Neural progenitor cell (in vitro differentiated cells): Measurements from ENCODE around the gene TIMP4.

Experiments used
- EZH2 ChIP-seq: fragments of 200-600 bp; sonication (generic); IDR thresholded peaks from 2 replicates; pipeline ENCODE4 v1.6.1; 2017; ENCODE audit warnings: antibody characterized with exemption, mild to moderate bottlenecking, moderate library complexity
- EZH2phosphoT487 ChIP-seq: fragments of 200-600 bp; sonication (generic); IDR thresholded peaks from 2 replicates; pipeline ENCODE4 v1.6.1; 2017; ENCODE audit warnings: antibody characterized with exemption
- TF ChIP-seq, protein P1 (sequence below): fragments of 200-600 bp; sonication (generic); IDR thresholded peaks from 2 replicates; pipeline ENCODE4 v1.5.1; 2017; ENCODE audit warnings: antibody characterized with exemption, mild to moderate bottlenecking

DNA sequence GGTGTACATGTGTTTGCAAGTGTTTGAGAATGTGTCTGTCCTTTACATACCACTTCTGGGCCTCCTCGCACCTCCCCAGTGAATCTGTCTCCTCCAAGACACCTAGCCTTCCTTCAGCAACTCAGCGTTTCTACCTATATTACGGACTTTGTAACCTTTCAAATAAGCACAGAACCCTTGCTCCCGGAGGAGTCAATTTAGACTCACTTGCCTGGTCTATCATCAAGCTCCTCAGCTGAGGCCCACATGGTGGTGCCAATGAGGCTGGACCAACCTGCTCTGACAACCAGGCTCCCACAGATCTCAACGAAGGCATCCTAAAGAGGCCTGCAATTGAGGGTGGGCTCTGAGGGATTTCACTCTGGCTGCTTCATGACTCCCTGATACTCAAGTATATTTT lies 32.8 kb upstream of the TIMP4 start:
- TF ChIP-seq EZH2 (no peak), EZH2phosphoT487 (no peak)
- TF ChIP-seq, protein P1, sequence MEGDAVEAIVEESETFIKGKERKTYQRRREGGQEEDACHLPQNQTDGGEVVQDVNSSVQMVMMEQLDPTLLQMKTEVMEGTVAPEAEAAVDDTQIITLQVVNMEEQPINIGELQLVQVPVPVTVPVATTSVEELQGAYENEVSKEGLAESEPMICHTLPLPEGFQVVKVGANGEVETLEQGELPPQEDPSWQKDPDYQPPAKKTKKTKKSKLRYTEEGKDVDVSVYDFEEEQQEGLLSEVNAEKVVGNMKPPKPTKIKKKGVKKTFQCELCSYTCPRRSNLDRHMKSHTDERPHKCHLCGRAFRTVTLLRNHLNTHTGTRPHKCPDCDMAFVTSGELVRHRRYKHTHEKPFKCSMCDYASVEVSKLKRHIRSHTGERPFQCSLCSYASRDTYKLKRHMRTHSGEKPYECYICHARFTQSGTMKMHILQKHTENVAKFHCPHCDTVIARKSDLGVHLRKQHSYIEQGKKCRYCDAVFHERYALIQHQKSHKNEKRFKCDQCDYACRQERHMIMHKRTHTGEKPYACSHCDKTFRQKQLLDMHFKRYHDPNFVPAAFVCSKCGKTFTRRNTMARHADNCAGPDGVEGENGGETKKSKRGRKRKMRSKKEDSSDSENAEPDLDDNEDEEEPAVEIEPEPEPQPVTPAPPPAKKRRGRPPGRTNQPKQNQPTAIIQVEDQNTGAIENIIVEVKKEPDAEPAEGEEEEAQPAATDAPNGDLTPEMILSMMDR = no peak
